Ascending aorta (tissue), 2 donors: Measurements from ENCODE around the gene METTL15. TPM values are rescaled to one million over a fixed set of nuclear protein-coding genes. Genes with fewer than 3 reads are reported as not detected.
"Not testable (repeated sequence)": the region's sequence is repeated elsewhere in the genome, so short reads cannot be mapped to it uniquely, and the experiment has no call there.

Source experiments
- DNase-seq, 2 donors: peaks; one replicate each; pipeline ENCODE4 v3.0.0-alpha.2; 2019; ENCODE audit warnings: low spot score in 2 of 2
- H3K27ac ChIP-seq, 2 donors: fragments of 200-600 bp; sonication (generic); one replicate each; pipeline ENCODE4 v1.5.1; 2016 to 2017; ENCODE audit warnings: mild to moderate bottlenecking in 1 of 2
- H3K27me3 ChIP-seq: fragments of 200-600 bp; sonication (generic); one replicate; pipeline ENCODE4 v1.5.1; 2017
- H3K36me3 ChIP-seq, 2 donors: fragments of 200-600 bp; sonication (generic); one replicate each; pipeline ENCODE4 v1.5.1; 2016
- H3K4me1 ChIP-seq, 2 donors: fragments of 200-600 bp; sonication (generic); one replicate each; pipeline ENCODE4 v1.5.1; 2016 to 2017; ENCODE audit warnings: mild to moderate bottlenecking in 1 of 2
- H3K4me3 ChIP-seq, 2 donors: fragments of 200-600 bp; sonication (generic); one replicate each; pipeline ENCODE4 v1.5.1; 2016 to 2017; ENCODE audit warnings: mild to moderate bottlenecking in 1 of 2
- H3K9me3 ChIP-seq, 2 donors: fragments of 200-600 bp; sonication (generic); one replicate each; pipeline ENCODE4 v1.5.1; 2016
- CTCF ChIP-seq, 3 experiments: fragments of 200-600 bp in 2 of 3; fragments of 450-650 bp in 1 of 3; sonication (generic) in 2 of 3; IDR thresholded peaks; one replicate each; pipeline ENCODE4 v1.5.1; 2016 to 2019; ENCODE audit warnings: antibody characterized with exemption in 3 of 3, mild to moderate bottlenecking in 1 of 3, moderate library complexity in 1 of 3
- intact Hi-C: fragments of 100-400 bp; cut with DNase I; formaldehyde crosslinking; loops from one replicate; pipeline ENCODE4 v1.15.1; 2023
- total RNA-seq: library from RNA; depleted of rRNA; stranded (reverse); fragments of >200 nt; gene quantifications from one replicate; pipeline ENCODE4 v1.1.0, GENCODE V29; 2016

The METTL15 gene
- total RNA-seq, 1 donor from 2014 or later, result 0.32 TPM

- Histone ChIP-seq H3K36me3 (peaks cover 6 to 7% of the 10 kb centered on the region in 2 donors), H3K9me3 (no peaks in the 10 kb centered on the region), H3K27ac (no peak overlapping the region), H3K27me3 (no peaks in the 10 kb centered on the region), H3K4me1 (peaks cover 4 to 7% of the 10 kb centered on the region in 2 donors), H3K4me3 (no peak overlapping the region)
- DNase-seq, result no peak
- intact Hi-C loops, result no loop called here
- TF ChIP-seq CTCF (IDR thresholded peaks at IDR 0.05), result no peak
Observed at GRCh38 chr11:28114116-28114515, 5.9 kb downstream of the METTL15 start.

GRCh38 chr11:28114731-28115130, 6.5 kb downstream of the METTL15 start:
- Histone ChIP-seq H3K27ac (no peak overlapping the region), H3K36me3 (peaks cover 6 to 7% of the 10 kb centered on the region in 2 donors), H3K4me3 (no peak overlapping the region), H3K4me1 (peaks cover 2 to 4% of the 10 kb centered on the region in 2 donors), H3K27me3 (no peaks in the 10 kb centered on the region), H3K9me3 (no peaks in the 10 kb centered on the region)
- DNase-seq, result no peak
- no peak for TF ChIP-seq CTCF (IDR thresholded peaks at IDR 0.05)
- intact Hi-C loops, result no loop called here

GRCh38 chr11:28117712-28118111, 9.5 kb downstream of the METTL15 start:
- TF ChIP-seq CTCF (IDR thresholded peaks at IDR 0.05), result no peak
- no peak for DNase-seq
- Histone ChIP-seq H3K27ac (no peak overlapping the region), H3K36me3 (peaks cover 6 to 7% of the 10 kb centered on the region in 2 donors), H3K4me1 (no peaks in the 10 kb centered on the region), H3K4me3 (no peak overlapping the region), H3K9me3 (no peaks in the 10 kb centered on the region), H3K27me3 (no peaks in the 10 kb centered on the region)
- intact Hi-C loops, result no loop called here

- H3K9me3 ChIP-seq, result no peaks in the 10 kb centered on the region
- no peaks in the 10 kb centered on the region for H3K27me3 ChIP-seq
- TF ChIP-seq CTCF (IDR thresholded peaks at IDR 0.05), result no peak
- intact Hi-C loops, result no loop called here
- no peak for DNase-seq
- no peak overlapping the region for H3K27ac ChIP-seq
- no peak overlapping the region for H3K4me3 ChIP-seq
- H3K4me1 ChIP-seq, result no peaks in the 10 kb centered on the region
- peaks cover 3% of the 10 kb centered on the region in 2 donors for H3K36me3 ChIP-seq
Observed at GRCh38 chr11:28123151-28123581, 15.0 kb downstream of the METTL15 start.

- Histone ChIP-seq H3K4me1 (no peaks in the 10 kb centered on the region), H3K36me3 (peaks cover 0 to 7% of the 10 kb centered on the region in 2 donors), H3K4me3 (no peak overlapping the region), H3K27ac (no peak overlapping the region), H3K9me3 (no peaks in the 10 kb centered on the region), H3K27me3 (no peaks in the 10 kb centered on the region)
- intact Hi-C loops, result no loop called here
- no peak for TF ChIP-seq CTCF (IDR thresholded peaks at IDR 0.05)
- DNase-seq, result no peak
Observed at GRCh38 chr11:28132548-28132947, 24.4 kb downstream of the METTL15 start.

GRCh38 chr11:28133146-28133545, 25.0 kb downstream of the METTL15 start:
- no peaks in the 10 kb centered on the region for H3K27me3 ChIP-seq
- intact Hi-C loops, result no loop called here

GRCh38 chr11:28136157-28136556, 28.0 kb downstream of the METTL15 start:
- intact Hi-C loops, H3K9me3 ChIP-seq, H3K27me3 ChIP-seq, DNase-seq, H3K36me3 ChIP-seq, H3K4me3 ChIP-seq, H3K27ac ChIP-seq, H3K4me1 ChIP-seq: not testable (repeated sequence)

More at GRCh38 chr11:28133146-28133545, 25.0 kb downstream of the METTL15 start:
- H3K9me3 ChIP-seq, result no peaks in the 10 kb centered on the region
- no peak overlapping the region for H3K4me3 ChIP-seq
- no peak overlapping the region for H3K27ac ChIP-seq
- no peak for TF ChIP-seq CTCF (IDR thresholded peaks at IDR 0.05)
- peaks cover 0 to 7% of the 10 kb centered on the region in 2 donors for H3K36me3 ChIP-seq
- no peak for DNase-seq
- H3K4me1 ChIP-seq, result no peaks in the 10 kb centered on the region
